Activated naive CD8-positive, alpha-beta T cell treated with anti-CD3 and anti-CD28 coated beads, Interleukin-2, amount 10 ng/mL, durations not matched to agents 7 days and 5 days (primary cell): ENCODE data around the gene KIAA1958. TPM values are rescaled to one million over a fixed set of nuclear protein-coding genes. Genes with fewer than 3 reads are reported as not detected.

ENCODE experiments used
- ATAC-seq: fragments of 150-1000 bp; cut with Tn5 transposase; one replicate; pipeline ENCODE4 v1.10.0; 2021; ENCODE audit warnings: low read depth, moderate library complexity
- POLR2A ChIA-PET: fragments of 350-600 bp; sonication (Branson Sonifier 250); formaldehyde crosslinking; loops from one replicate; lab custom pipeline; 2021; ENCODE audit warnings: antibody characterized with exemption; lab: Charles Lee
- DNase-seq: peaks from one replicate; pipeline ENCODE4 v3.0.0; 2021
- H3K27ac Mint-ChIP-seq: one replicate; pipeline ENCODE4 v1.8.0; 2022; ENCODE audit warnings: mild to moderate bottlenecking, mixed read lengths
- H3K27me3 Mint-ChIP-seq: one replicate; pipeline ENCODE4 v1.8.0; 2022; ENCODE audit warnings: mild to moderate bottlenecking, moderate library complexity, mixed read lengths
- H3K36me3 Mint-ChIP-seq: one replicate; pipeline ENCODE4 v1.8.0; 2021; ENCODE audit warnings: mild to moderate bottlenecking, mixed read lengths
- H3K4me1 Mint-ChIP-seq: one replicate; pipeline ENCODE4 v1.8.0; 2021; ENCODE audit warnings: mixed read lengths
- H3K4me3 Mint-ChIP-seq: one replicate; pipeline ENCODE4 v1.8.0; 2022; ENCODE audit warnings: mild to moderate bottlenecking, moderate library complexity, mixed read lengths
- H3K9me3 Mint-ChIP-seq: one replicate; pipeline ENCODE4 v1.8.0; 2021; ENCODE audit warnings: mixed read lengths
- total RNA-seq, 2 experiments: library from RNA; stranded (reverse); gene quantifications; one replicate each; pipeline ENCODE4 v1.2.3, GENCODE V29; 2021

The KIAA1958 gene
- total RNA-seq, 2 experiments from 2014 or later = 13.3 to 15.0 TPM

- peaks cover 8% of the 10 kb centered on the region for H3K4me1 Mint-ChIP-seq
- peaks cover 11% of the 10 kb centered on the region for H3K36me3 Mint-ChIP-seq
- H3K9me3 Mint-ChIP-seq = peaks cover 5% of the 10 kb centered on the region
- POLR2A ChIA-PET = no interaction called here
- H3K27me3 Mint-ChIP-seq = no peaks in the 10 kb centered on the region
- H3K27ac Mint-ChIP-seq = no peak overlapping the region
- ATAC-seq = no peak
- no peak overlapping the region for H3K4me3 Mint-ChIP-seq
- DNase-seq = no peak
Measured at GRCh38 chr9:112544477-112544876, 57.9 kb downstream of the KIAA1958 start.

GRCh38 chr9:112545237-112545636 is 58.6 kb downstream of the KIAA1958 start:
- Mint-ChIP-seq H3K4me3 (no peak overlapping the region), H3K36me3 (peaks cover 11% of the 10 kb centered on the region), H3K27ac (no peak overlapping the region), H3K27me3 (no peaks in the 10 kb centered on the region), H3K4me1 (peaks cover 8% of the 10 kb centered on the region), H3K9me3 (peaks cover 5% of the 10 kb centered on the region)
- POLR2A ChIA-PET = no interaction called here
- DNase-seq (no peak), ATAC-seq (no peak)

GRCh38 chr9:112546149-112547012 is 59.8 kb downstream of the KIAA1958 start:
- H3K27me3 Mint-ChIP-seq = no peaks in the 10 kb centered on the region
- H3K36me3 Mint-ChIP-seq = peaks cover 11% of the 10 kb centered on the region
- peak; percentile 47 for ATAC-seq
- peaks cover 5% of the 10 kb centered on the region for H3K9me3 Mint-ChIP-seq
- POLR2A ChIA-PET = no interaction called here
- H3K4me1 Mint-ChIP-seq = peaks cover 8% of the 10 kb centered on the region
- H3K4me3 Mint-ChIP-seq = peak overlapping the region; percentile 44
- peak overlapping the region; percentile 44 for H3K27ac Mint-ChIP-seq
- DNase-seq = no peak

DNA sequence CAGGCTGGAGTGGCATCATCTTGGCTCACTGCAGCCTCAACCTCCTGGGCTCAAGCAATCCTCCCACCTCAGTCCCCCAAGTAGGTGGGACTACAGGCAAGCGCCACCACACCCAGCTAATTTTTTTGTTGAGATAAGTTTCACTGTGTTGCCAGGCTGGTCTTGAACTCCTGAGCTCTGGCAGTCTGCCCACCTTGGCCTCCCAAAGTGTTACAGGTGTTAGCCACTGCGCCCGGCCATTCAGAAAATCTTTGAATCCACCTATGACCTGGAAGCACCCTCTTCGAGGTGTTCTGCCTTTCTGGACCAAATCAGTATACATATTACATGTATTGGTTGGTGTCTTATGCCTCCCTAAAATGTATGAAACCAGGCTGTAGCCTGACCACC is 61.4 kb downstream of the KIAA1958 start:
- Mint-ChIP-seq H3K27ac (no peak overlapping the region), H3K4me3 (no peak overlapping the region), H3K36me3 (peaks cover 12% of the 10 kb centered on the region), H3K4me1 (peaks cover 8% of the 10 kb centered on the region), H3K9me3 (peaks cover 5% of the 10 kb centered on the region), H3K27me3 (no peaks in the 10 kb centered on the region)
- no peak for ATAC-seq
- POLR2A ChIA-PET = no interaction called here
- no peak for DNase-seq

GRCh38 chr9:112548836-112549595 is 62.4 kb downstream of the KIAA1958 start:
- Mint-ChIP-seq H3K4me1 (peaks cover 8% of the 10 kb centered on the region), H3K9me3 (peaks cover 5% of the 10 kb centered on the region), H3K27me3 (no peaks in the 10 kb centered on the region), H3K4me3 (no peak overlapping the region), H3K36me3 (peaks cover 13% of the 10 kb centered on the region), H3K27ac (no peak overlapping the region)
- DNase-seq = no peak
- POLR2A ChIA-PET = no interaction called here
- no peak for ATAC-seq

DNA sequence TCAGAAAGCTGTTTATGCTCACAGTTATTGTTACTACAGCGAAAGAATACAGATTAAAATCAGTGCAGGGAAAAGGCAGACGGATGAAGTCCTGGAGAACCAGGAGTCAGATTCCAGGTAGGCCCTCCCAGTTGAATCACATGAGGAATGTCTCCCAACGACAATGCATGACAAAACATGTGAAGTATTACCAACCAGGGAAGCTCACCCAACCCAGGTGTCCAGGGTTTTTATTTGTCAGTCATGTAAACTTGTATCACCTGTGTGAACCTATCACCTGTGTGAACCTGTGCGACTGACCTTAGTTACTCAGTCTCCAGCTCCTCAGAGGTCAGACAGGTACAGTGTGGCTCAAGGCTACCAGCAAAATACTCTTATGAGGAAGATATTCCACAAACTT is 63.9 kb downstream of the KIAA1958 start:
- DNase-seq = no peak
- no peaks in the 10 kb centered on the region for H3K27me3 Mint-ChIP-seq
- POLR2A ChIA-PET = no interaction called here
- H3K4me3 Mint-ChIP-seq = no peak overlapping the region
- ATAC-seq = no peak
- peaks cover 8% of the 10 kb centered on the region for H3K4me1 Mint-ChIP-seq
- H3K36me3 Mint-ChIP-seq = peaks cover 17% of the 10 kb centered on the region
- H3K9me3 Mint-ChIP-seq = peaks cover 5% of the 10 kb centered on the region
- H3K27ac Mint-ChIP-seq = no peak overlapping the region

DNA sequence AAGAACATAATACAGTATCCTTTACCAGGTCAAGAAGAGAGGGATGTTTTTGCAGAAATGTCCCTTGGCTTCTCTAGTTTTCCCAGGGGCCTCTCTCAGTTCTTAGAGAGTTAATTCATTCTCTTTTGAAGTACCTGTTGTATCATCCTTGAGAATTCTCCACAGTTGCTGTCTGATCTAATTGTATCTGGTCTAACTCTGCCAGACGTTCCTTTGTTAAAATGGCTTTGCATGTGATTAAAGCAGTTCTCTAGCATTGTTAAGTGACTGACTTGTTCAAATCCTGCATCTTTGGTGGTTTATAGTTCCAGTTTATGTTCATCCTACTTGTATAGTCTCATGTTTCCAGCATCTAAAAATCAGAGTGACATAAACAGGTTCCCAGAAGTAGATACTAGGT is 65.0 kb downstream of the KIAA1958 start:
- peaks cover 11% of the 10 kb centered on the region for H3K36me3 Mint-ChIP-seq
- no peak for DNase-seq
- POLR2A ChIA-PET = interaction anchor here (0.7 kb wide), 1 partner anchor 106 kb away, joined by 3 read pairs; no protein-coding TSS in a partner anchor
- peaks cover 3% of the 10 kb centered on the region for H3K4me1 Mint-ChIP-seq
- H3K27me3 Mint-ChIP-seq = no peaks in the 10 kb centered on the region
- ATAC-seq = no peak
- no peak overlapping the region for H3K4me3 Mint-ChIP-seq
- peaks cover under 1% of the 10 kb centered on the region for H3K9me3 Mint-ChIP-seq
- H3K27ac Mint-ChIP-seq = no peak overlapping the region

DNA sequence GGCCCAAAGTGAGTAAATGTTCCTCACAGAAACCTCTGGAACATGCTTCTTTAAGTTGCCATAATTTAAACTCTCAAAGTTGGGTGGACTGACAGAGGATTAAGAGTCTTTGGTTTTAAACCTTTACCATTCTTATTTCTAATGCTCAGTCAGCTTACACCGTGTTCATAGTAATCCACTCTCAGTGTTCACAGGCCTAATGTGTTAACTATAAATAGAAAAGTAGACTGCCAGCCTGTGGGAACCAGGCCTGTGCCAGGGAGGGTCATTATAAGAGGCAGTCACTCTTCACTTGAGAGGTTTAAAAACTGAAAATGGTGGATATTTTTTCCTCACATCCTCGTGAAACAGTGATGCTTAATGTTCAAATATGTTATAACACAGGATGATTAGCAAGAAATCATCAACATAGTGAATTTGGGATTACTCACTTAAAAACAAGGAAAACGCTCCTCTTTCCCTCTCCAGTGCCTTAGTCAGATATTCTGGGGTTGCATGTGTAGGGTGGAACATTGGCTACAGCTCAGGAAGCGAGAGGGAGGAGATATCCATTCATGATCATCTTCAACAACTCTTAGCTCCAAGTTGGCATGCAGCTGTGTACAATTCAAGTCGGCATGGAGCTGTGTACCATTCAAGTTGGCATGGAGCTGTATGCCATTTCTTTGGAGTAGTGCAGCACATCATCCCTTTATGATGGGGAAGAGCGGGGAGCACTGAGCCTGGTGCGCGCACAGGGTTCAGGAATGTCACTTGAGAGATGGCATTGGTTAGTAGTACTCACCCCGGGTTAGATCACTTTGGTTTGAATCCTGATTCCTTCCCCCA is 65.8 kb downstream of the KIAA1958 start:
- Mint-ChIP-seq H3K27ac (no peak overlapping the region), H3K4me3 (no peak overlapping the region), H3K4me1 (peaks cover 1% of the 10 kb centered on the region), H3K9me3 (no peaks in the 10 kb centered on the region), H3K27me3 (no peaks in the 10 kb centered on the region), H3K36me3 (peaks cover 10% of the 10 kb centered on the region)
- ATAC-seq = no peak
- no peak for DNase-seq
- POLR2A ChIA-PET = no interaction called here

DNA sequence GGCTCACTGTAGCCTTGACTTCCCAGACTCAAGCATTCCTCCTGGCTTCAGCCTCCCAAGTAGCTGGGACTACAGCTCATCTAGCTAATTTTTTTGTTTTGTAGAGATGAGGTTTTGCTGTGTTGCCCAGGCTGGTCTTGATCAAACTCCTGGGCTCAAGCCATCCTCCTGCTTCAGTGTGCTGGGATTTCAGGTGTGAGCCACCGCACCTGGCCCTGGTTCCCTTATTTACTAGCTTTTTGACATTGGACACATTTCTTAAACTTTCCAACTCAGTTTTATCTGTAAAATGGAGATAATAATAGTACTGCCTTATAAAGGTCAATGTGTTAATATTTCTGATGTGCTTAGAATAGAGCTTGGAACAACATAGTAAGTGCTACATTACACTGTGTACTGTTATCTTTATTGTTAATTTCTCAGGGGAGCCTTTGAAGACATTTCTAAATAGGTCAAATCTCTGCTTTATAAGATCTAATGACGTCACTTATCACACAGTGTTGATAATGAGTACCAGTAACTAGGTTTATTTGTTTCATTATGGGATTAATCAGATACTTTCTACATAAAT is 66.7 kb downstream of the KIAA1958 start:
- Mint-ChIP-seq H3K36me3 (peaks cover 8% of the 10 kb centered on the region), H3K27me3 (no peaks in the 10 kb centered on the region), H3K9me3 (no peaks in the 10 kb centered on the region), H3K4me1 (peaks cover 1% of the 10 kb centered on the region), H3K27ac (no peak overlapping the region), H3K4me3 (no peak overlapping the region)
- no peak for ATAC-seq
- DNase-seq = no peak
- POLR2A ChIA-PET = no interaction called here

- POLR2A ChIA-PET = no interaction called here
- ATAC-seq (no peak), DNase-seq (no peak)
- no peaks in the 10 kb centered on the region for H3K27me3 Mint-ChIP-seq
- H3K9me3 Mint-ChIP-seq = no peaks in the 10 kb centered on the region
- H3K27ac Mint-ChIP-seq = no peak overlapping the region
- peaks cover 7% of the 10 kb centered on the region for H3K36me3 Mint-ChIP-seq
- peaks cover 1% of the 10 kb centered on the region for H3K4me1 Mint-ChIP-seq
- no peak overlapping the region for H3K4me3 Mint-ChIP-seq
Measured at GRCh38 chr9:112554516-112554915, 67.9 kb downstream of the KIAA1958 start.

GRCh38 chr9:112555101-112555643 is 68.5 kb downstream of the KIAA1958 start:
- H3K27me3 Mint-ChIP-seq = no peaks in the 10 kb centered on the region
- H3K36me3 Mint-ChIP-seq = peaks cover 7% of the 10 kb centered on the region
- ATAC-seq = no peak
- no peak overlapping the region for H3K27ac Mint-ChIP-seq
- POLR2A ChIA-PET = no interaction called here
- no peak for DNase-seq
- H3K4me1 Mint-ChIP-seq = peaks cover 1% of the 10 kb centered on the region
- no peak overlapping the region for H3K4me3 Mint-ChIP-seq
- H3K9me3 Mint-ChIP-seq = no peaks in the 10 kb centered on the region

DNA sequence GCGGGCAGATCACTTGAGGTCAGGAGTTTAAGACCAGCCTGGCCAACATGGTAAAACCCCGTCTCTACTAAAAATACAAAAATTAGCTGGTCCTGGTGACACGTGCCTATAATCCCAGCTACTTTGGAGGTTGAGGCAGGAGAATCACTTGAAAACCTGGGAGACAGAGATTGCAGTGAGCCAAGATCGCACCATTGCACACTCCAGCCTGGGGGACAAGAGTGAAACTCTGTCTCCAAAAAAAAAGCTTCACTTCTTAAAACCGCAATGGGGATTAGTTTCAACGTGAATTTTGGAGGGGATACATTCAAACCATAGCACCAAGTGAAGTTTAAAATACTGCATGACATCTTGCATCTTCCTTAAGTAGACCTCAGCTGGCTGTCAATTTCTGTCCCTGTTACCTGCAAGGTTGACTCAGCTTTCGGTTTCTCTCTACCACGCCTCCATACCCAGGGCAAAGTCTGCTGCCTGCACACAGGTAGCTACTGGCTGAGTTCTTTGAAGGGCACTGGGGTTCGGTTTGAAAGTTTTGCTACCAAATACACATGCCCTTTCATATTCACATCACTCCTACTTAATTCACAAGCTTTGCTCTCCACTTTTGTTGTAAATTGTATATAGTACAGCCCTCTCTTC is 69.3 kb downstream of the KIAA1958 start:
- POLR2A ChIA-PET = no interaction called here
- DNase-seq (no peak), ATAC-seq (no peak)
- Mint-ChIP-seq H3K27ac (no peak overlapping the region), H3K4me1 (peaks cover 1% of the 10 kb centered on the region), H3K9me3 (no peaks in the 10 kb centered on the region), H3K4me3 (no peak overlapping the region), H3K36me3 (peaks cover 7% of the 10 kb centered on the region), H3K27me3 (no peaks in the 10 kb centered on the region)
